ENCODE data around the gene GDPGP1. TPM values are rescaled to one million over a fixed set of nuclear protein-coding genes. Genes with fewer than 3 reads are reported as not detected.
"Not testable (repeated sequence)": the region's sequence is repeated elsewhere in the genome, so short reads cannot be mapped to it uniquely, and the experiment has no call there.

The GDPGP1 gene
- total RNA-seq, 1 donor from 2014 or later: 4.1 TPM

- H3K36me3 Mint-ChIP-seq (ENCODE audit: low read depth, unreplicated experiment): peaks cover 2% of the 10 kb centered on the region
- H3K9me3 Mint-ChIP-seq (ENCODE audit: unreplicated experiment): no peaks in the 10 kb centered on the region
- peaks cover 3% of the 10 kb centered on the region for H3K4me1 Mint-ChIP-seq (ENCODE audit: low read depth, unreplicated experiment)
- no peaks in the 10 kb centered on the region for H3K9me3 ChIP-seq (ENCODE audit: insufficient read depth, low read depth, low read length)
- H3K4me3 ChIP-seq (ENCODE audit: insufficient read depth, low read depth, low read length): no peak overlapping the region
- no peaks in the 10 kb centered on the region for H4K20me1 ChIP-seq (ENCODE audit: insufficient read depth, low read length)
- no peak overlapping the region for H3K4me3 Mint-ChIP-seq (ENCODE audit: unreplicated experiment)
- no peak overlapping the region for H3K27ac ChIP-seq (ENCODE audit: low read depth, low read length)
- H3K27me3 ChIP-seq (ENCODE audit: insufficient read depth, low read length): no peaks in the 10 kb centered on the region
- DNase-seq (ENCODE audit: low read depth) (no peak), FAIRE-seq (no peak)
- no peak overlapping the region for H3K9ac ChIP-seq (ENCODE audit: low read length)
- no peak overlapping the region for H3K27ac Mint-ChIP-seq (ENCODE audit: unreplicated experiment)
- H3K79me2 ChIP-seq (ENCODE audit: insufficient read depth, low read length): no peaks in the 10 kb centered on the region
- TF ChIP-seq EZH2 (IDR thresholded peaks at IDR 0.05; ENCODE audit: insufficient read depth, low read length) (no peak), CTCF (IDR thresholded peaks at IDR 0.05; ENCODE audit: insufficient read depth, low read depth, low read length) (no peak)
- H3K27me3 Mint-ChIP-seq (ENCODE audit: low read depth, unreplicated experiment): peaks cover 20% of the 10 kb centered on the region
- no peak overlapping the region for H2AFZ ChIP-seq (ENCODE audit: low read depth, low read length)
- no peak overlapping the region for H3K4me2 ChIP-seq (ENCODE audit: low read length)
- peaks cover 8% of the 10 kb centered on the region for H3K4me1 ChIP-seq (ENCODE audit: insufficient read depth, low read length)
- H3K36me3 ChIP-seq (ENCODE audit: insufficient read depth, low read length): no peaks in the 10 kb centered on the region
These were observed 23.8 kb downstream of the GDPGP1 start for GRCh38 chr15:90257776-90258175.

- no peak overlapping the region for H3K27ac Mint-ChIP-seq (ENCODE audit: unreplicated experiment)
- no peaks in the 10 kb centered on the region for H4K20me1 ChIP-seq (ENCODE audit: insufficient read depth, low read length)
- no peak overlapping the region for H3K27ac ChIP-seq (ENCODE audit: low read depth, low read length)
- H3K27me3 ChIP-seq (ENCODE audit: insufficient read depth, low read length): no peaks in the 10 kb centered on the region
- H2AFZ ChIP-seq (ENCODE audit: low read depth, low read length): no peak overlapping the region
- peaks cover 9% of the 10 kb centered on the region for H3K4me1 ChIP-seq (ENCODE audit: insufficient read depth, low read length)
- DNase-seq (ENCODE audit: low read depth) (no peak), FAIRE-seq (no peak)
- peaks cover 5% of the 10 kb centered on the region for H3K4me1 Mint-ChIP-seq (ENCODE audit: low read depth, unreplicated experiment)
- H3K36me3 ChIP-seq (ENCODE audit: insufficient read depth, low read length): no peaks in the 10 kb centered on the region
- H3K27me3 Mint-ChIP-seq (ENCODE audit: low read depth, unreplicated experiment): peaks cover 20% of the 10 kb centered on the region
- no peaks in the 10 kb centered on the region for H3K9me3 Mint-ChIP-seq (ENCODE audit: unreplicated experiment)
- TF ChIP-seq EZH2 (IDR thresholded peaks at IDR 0.05; ENCODE audit: insufficient read depth, low read length): no peak
- no peak for TF ChIP-seq CTCF (IDR thresholded peaks at IDR 0.05; ENCODE audit: insufficient read depth, low read depth, low read length)
- no peak overlapping the region for H3K4me2 ChIP-seq (ENCODE audit: low read length)
- no peak overlapping the region for H3K9ac ChIP-seq (ENCODE audit: low read length)
- no peak overlapping the region for H3K4me3 Mint-ChIP-seq (ENCODE audit: unreplicated experiment)
- no peak overlapping the region for H3K4me3 ChIP-seq (ENCODE audit: insufficient read depth, low read depth, low read length)
- H3K79me2 ChIP-seq (ENCODE audit: insufficient read depth, low read length): peaks cover under 1% of the 10 kb centered on the region
- peaks cover 2% of the 10 kb centered on the region for H3K36me3 Mint-ChIP-seq (ENCODE audit: low read depth, unreplicated experiment)
- no peaks in the 10 kb centered on the region for H3K9me3 ChIP-seq (ENCODE audit: insufficient read depth, low read depth, low read length)
These were observed 25.5 kb downstream of the GDPGP1 start for GRCh38 chr15:90259524-90259923.

- not testable (repeated sequence) for FAIRE-seq; H3K27ac ChIP-seq (ENCODE audit: low read depth, low read length); H3K36me3 Mint-ChIP-seq (ENCODE audit: low read depth, unreplicated experiment); H3K4me2 ChIP-seq (ENCODE audit: low read length); H4K20me1 ChIP-seq (ENCODE audit: insufficient read depth, low read length); H3K9ac ChIP-seq (ENCODE audit: low read length); H3K4me1 Mint-ChIP-seq (ENCODE audit: low read depth, unreplicated experiment); H3K27ac Mint-ChIP-seq (ENCODE audit: unreplicated experiment); DNase-seq (ENCODE audit: low read depth); H3K79me2 ChIP-seq (ENCODE audit: insufficient read depth, low read length); H3K4me3 ChIP-seq (ENCODE audit: insufficient read depth, low read depth, low read length); H2AFZ ChIP-seq (ENCODE audit: low read depth, low read length); H3K36me3 ChIP-seq (ENCODE audit: insufficient read depth, low read length); H3K27me3 ChIP-seq (ENCODE audit: insufficient read depth, low read length); H3K9me3 ChIP-seq (ENCODE audit: insufficient read depth, low read depth, low read length); H3K9me3 Mint-ChIP-seq (ENCODE audit: unreplicated experiment); H3K4me3 Mint-ChIP-seq (ENCODE audit: unreplicated experiment)
- peaks cover 15% of the 10 kb centered on the region for H3K4me1 ChIP-seq (ENCODE audit: insufficient read depth, low read length)
- H3K27me3 Mint-ChIP-seq (ENCODE audit: low read depth, unreplicated experiment): peaks cover 17% of the 10 kb centered on the region
These were observed 26.7 kb downstream of the GDPGP1 start for GRCh38 chr15:90260731-90261130.
